CMK (cell line): ENCODE results near the gene NBEA.
"Not testable (repeated sequence)": the region's sequence is repeated elsewhere in the genome, so short reads cannot be mapped to it uniquely, and the experiment has no call there.

Experiments used
- DNase-seq: peaks from one replicate; pipeline ENCODE4 v3.0.0-alpha.2; 2010; ENCODE audit warnings: low read depth

Gene NBEA

GRCh38 chr13:35058585-35058984 lies 116.5 kb downstream of the NBEA start:
- DNase-seq = not testable (repeated sequence)

DNA sequence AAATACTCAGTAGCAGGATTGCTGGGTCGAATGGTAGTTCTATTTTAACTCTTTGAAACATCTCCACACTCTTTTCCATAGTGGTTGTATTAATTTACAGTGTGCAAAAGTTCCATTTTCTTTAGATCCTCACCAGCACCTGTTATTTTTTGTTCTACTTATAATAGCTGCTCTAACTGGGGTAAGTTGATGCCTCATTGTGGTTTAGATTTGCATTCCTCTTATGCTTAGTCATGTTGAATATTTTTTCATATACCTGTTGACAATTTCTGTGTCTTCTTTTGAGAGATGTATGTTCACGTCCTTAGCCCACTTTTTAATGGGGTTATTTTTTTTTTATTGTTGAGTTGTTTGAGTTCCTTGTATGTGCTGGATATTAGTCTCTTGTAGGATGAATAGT lies 144.6 kb downstream of the NBEA start:
- no peak for DNase-seq

DNA sequence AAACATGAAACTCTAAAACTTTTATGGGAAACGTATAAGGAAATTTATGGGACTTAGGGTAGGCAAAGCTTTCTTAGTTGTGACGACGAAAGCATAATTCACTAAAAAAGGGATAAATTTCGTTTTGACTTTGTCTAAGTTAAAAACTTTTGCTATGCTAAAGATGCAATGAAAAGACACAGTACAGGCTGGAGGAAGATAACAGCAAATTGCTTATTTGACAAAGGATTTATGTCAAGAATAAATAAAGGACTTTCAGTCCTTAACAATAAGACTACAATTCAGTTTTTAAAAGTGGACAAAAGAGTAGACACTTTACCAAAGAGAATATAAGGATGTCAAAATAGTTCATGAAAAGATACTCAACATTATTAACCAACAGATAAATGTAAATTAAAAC lies 150.2 kb downstream of the NBEA start:
- no peak for DNase-seq

DNA sequence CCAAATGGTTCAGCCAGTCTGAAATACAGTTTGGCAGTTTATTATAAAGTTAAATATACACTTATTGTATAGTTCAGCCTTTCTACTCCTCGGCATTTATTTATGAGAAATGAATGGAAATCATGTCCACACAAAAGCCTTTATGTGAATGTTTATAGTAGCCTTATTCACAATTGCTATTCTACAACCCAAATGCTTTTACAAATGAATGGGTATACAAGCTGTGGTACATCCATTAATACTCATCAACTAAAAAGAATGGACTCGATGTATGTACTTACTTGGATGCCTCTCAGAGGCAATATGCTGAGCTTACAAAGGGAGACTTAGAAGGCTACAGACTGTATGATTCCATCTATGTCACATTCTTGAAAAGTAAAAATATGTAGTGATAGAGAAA lies 150.7 kb downstream of the NBEA start:
- no peak for DNase-seq

GRCh38 chr13:35093356-35093755 lies 151.3 kb downstream of the NBEA start:
- no peak for DNase-seq

DNA sequence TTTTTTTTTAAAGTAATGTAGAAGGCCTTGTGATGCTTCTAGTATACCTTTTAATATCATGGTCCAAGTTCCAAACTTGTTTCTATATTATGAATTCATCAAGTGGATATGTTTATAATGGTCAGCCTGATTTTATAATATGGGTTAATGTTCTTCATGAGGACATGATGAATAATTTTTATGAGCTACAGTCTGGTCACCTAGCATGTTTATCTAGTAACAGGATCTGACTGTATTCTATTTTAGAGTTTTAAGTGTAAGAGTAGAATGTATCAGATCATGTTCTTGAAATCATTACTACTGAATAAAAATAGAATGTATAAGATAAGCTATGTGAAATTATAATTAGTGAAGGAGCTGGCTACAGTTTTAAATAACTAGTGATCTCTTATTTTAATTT lies 164.7 kb downstream of the NBEA start:
- DNase-seq = not testable (repeated sequence)

GRCh38 chr13:35107535-35107934 lies 165.5 kb downstream of the NBEA start:
- no peak for DNase-seq

DNA sequence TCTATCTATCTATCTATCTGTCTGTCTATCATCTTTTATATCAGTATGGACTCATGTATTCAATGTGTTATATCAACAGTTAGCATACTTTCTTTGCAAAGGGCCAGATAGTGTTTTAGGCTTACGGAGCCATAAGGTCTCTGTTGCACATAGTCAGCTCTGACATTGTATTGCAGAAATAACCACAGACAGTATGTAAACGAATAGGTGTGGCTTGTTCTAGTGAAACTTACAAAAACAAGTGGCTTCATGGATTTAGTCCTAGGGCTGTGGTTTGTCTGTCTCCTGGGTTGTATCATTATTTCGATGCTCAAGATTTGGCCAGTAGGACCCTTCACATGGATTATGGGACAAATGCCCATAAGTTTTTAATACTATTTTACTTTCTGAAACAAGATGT lies 171.5 kb downstream of the NBEA start:
- DNase-seq = not testable (repeated sequence)

DNA sequence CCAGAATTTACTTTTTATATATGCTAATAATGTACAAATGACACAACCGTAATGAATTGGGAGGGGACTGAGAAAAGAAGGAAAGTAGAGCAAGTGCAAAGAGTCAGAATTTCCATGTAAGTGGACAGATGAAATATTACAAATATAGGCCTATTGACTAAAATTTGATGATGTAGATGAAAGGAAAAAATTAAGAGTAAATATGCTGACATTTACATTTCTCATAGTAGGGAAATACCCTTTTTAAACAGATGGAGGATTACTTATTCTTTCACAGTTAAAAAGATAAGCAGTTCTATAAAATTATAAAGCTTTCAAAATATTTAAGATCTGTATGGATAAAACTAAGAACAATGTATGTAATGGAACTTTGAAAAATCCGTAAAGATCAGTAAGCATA lies 185.4 kb downstream of the NBEA start:
- DNase-seq = no peak

DNA sequence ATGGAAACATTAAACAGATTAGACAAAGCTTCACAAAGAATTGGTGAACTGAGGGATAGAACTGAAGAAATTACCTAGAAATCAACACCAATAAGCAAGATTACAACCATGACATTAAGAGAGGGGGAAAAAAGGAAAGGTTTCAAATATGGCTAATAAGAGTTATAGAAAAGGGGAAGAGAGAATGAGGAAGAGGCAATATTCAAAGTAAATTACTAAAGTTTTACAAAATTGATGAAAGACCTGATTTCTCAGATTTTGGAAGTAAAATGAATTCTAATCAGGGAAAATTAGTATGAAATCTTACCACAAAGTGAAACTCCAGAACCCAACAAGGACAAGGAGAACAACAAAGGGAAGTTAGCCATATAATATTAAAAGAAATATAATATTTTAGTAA lies 187.4 kb downstream of the NBEA start:
- DNase-seq = no peak

DNA sequence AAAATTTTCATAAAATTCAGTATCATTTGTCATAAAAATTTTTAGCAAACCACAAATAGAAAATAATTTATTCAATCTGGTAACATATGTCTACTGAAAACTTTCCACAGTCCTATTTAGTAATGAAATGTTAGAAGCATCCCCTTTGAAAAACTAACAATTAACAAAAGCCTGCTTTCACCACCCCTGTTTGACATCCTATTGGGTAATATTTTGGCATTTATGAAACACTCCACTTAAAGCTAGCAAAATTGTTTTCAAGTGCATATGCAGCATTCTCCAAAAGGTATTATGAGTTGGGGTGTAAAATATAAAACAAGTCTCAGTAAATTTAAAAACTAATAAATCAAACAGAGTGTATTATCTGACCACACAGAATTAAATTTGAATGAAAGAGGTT lies 189.4 kb downstream of the NBEA start:
- DNase-seq = no peak

DNA sequence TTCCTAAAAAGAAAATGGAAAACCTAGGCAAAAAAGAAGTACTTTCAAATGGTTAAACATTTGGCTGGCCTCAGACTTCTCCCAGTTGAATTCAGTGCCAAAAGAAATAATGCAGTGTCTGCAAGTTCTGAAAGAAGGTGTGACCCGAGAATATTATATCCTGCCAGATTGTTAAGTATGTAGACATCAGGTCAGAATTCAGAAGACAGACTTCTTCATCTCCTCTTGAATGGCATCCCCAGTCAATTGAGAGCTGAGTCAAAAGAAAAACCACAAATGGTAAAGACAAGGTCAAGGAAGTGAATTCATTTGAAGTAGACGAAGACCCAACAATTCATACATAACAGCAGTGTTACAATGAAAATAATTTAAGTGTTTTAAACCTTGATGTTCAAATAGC lies 194.5 kb downstream of the NBEA start:
- no peak for DNase-seq

GRCh38 chr13:35139591-35139990 lies 197.5 kb downstream of the NBEA start:
- no peak for DNase-seq

- no peak for DNase-seq
These were observed 198.3 kb downstream of the NBEA start for GRCh38 chr13:35140321-35140720.

- DNase-seq = no peak
These were observed 198.8 kb downstream of the NBEA start for GRCh38 chr13:35140831-35141230.

DNA sequence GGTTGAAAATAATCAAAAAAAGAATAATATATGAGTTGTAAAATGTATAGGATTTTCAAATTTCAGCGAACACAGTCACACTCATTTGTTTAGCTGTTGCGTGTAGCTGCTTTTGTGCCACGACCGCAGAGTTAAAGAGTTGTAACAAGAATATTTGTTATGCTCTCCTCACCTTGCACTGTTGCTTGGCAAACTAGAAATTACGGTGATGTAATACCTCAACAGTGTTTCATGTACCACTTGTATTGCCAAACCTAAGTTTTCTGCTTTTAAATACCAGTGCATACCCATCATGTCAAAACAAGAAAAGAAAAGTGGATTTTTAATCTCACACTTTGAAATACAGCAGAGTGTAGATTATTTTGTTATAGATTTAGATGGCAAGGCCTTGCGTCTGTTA lies 201.1 kb downstream of the NBEA start:
- no peak for DNase-seq

GRCh38 chr13:35144166-35144890 lies 202.3 kb downstream of the NBEA start:
- DNase-seq = no peak

DNA sequence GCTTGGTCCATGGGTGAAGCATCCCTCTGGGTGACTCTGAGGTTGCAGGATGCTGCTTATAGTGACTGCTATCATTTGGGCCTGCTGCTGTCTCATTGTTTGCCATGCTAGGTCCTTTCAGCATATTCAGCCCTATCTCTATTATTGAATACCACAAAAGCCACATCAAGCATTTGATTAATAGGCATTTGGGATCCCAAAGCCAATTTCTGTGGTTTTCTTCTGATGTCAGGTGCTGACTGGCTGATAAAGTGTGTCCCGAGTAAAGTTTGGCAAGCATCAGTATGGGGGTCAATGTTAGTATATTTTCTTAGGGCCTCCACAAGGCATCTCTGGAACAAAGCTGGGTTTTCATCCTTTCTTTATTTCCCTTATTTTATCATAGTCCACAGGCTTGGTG lies 204.6 kb downstream of the NBEA start:
- no peak for DNase-seq

DNA sequence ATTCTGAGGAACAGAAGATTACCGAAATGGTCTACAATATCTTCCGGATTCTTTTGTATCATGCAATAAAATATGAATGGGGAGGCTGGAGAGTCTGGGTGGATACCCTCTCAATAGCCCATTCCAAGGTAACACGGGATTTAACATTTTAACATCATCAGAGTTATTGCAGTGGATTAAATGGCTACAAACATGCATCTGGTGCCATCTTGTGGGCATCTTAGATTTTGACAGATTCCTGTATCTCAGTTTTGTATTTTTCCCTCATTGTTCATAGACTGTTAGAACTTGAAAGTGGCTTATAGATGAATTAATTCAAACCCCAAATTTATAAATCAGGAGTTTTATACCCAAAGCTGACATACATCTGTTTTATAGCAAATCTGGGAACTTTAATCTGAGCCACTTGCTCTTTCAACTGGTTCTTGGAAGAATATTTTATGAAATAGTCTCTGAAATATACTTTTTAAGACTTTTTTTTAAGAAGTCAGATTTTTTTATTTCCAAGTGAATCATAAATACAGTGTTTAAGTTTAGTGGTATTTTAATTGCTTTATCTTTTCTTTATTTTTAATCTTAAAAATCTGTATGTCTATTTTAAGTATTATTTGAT lies 215.2 kb downstream of the NBEA start:
- no peak for DNase-seq

- DNase-seq = no peak
These were observed 217.0 kb downstream of the NBEA start for GRCh38 chr13:35159041-35159440.

GRCh38 chr13:35160896-35161295 lies 218.8 kb downstream of the NBEA start:
- no peak for DNase-seq

DNA sequence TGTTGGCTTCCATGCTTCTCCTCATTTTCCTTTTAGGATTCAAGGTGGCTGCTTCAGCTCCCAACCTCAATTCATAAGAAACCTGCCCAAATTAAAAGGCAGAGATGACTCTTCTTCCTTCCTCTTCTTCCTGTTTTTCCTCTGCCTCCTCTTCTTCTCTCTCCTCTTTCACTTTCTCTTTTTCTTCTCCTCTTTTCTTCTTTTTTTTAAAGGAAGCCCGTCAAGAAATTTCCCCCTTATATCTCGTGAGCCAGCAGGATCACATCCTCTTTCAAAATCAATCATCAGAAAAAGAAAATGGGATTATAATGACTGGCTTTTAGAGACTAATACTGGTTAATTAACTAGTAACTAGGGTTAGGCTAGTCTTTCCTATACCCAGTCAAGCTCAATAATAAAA lies 220.3 kb downstream of the NBEA start:
- no peak for DNase-seq

DNA sequence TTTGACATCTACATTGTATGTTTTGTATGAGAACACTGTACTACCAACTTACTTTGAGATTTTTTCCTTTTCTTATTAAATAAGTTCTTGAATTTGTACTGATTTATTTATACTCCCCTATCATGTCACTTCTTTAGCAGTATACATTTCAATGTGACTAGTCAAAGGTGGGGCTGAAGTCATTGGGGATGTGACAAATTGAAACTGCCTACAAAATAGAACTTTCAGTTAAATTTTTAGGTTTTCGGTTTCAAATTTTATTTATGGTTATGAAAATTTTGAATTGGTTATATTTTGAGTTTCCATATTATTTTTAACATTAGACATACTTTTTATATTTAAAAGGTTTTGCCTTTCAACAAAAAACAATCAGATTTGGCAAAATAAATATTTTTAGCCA lies 221.6 kb downstream of the NBEA start:
- no peak for DNase-seq

DNA sequence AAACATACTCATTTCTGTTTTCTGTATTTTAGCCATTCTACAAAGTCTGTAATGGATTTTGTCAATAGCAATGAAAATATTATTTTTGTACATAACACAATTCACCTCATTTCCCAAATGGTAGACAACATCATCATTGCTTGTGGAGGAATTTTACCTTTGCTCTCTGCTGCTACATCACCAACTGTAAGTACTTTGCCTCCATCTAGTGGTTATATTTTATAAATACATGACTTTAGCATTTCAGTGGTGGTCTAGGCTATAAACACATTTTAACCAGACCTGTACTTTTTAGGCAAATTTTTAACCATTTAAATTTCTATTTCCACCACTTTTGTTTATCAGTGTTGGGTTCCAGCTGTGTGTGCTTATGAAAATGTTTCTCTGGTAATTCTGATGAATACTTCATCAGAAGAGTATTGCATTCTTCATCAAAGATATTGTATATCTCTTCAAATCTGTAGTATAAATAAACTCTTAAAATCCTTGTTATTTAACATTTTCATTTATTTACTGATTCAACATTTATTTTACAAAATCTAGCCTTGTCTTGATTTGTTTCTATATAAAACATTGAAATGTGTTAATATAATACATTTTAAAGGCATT lies 222.4 kb downstream of the NBEA start:
- DNase-seq = no peak
